Mammary epithelial cell (primary cell): Measurements from ENCODE around the gene EP400.

Experiments used
- EZH2 ChIP-seq: IDR thresholded peaks from 2 replicates; pipeline ENCODE4 v1.6.1; 2012; ENCODE audit warnings: low read length, inconsistent platforms, borderline replicate concordance
- TF ChIP-seq, protein P1 (sequence below), 2 donors: IDR thresholded peaks in 1 of 2; conservative IDR thresholded peaks in 1 of 2; 2 replicates each; pipeline ENCODE4 v1.5.1; 2011 to 2012; ENCODE audit warnings: inconsistent platforms in 2 of 2, low read length in 2 of 2, mild to moderate bottlenecking in 2 of 2, control low read depth in 1 of 2, low read depth in 1 of 2; ENCODE audit not compliant: insufficient read depth in 1 of 2; ENCODE audit errors: extremely low read depth in 1 of 2

DNA sequence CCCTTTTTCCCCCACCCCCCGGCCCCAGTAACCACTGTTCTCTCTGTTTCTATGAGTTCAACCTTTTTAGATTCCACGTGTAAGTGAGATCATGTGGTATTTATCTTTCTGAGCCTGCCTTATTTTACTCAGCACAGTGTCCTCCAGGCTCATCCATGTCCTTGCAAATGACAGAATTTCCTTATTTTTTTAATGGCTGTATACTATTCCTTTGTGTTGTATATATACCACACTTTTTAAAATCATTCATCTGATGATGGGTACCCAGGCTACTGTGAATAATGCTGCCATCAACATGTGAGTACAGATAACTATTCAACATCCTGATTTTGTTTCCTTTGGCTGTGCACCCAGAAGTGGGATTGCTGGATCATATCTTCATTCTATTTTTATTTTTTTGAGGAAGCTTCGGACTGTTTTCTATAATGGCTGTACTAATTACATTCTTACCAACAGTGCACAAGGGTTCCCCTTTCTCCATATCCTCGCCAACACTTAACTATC lies 139.7 kb downstream of the EP400 start:
- TF ChIP-seq, protein P1, sequence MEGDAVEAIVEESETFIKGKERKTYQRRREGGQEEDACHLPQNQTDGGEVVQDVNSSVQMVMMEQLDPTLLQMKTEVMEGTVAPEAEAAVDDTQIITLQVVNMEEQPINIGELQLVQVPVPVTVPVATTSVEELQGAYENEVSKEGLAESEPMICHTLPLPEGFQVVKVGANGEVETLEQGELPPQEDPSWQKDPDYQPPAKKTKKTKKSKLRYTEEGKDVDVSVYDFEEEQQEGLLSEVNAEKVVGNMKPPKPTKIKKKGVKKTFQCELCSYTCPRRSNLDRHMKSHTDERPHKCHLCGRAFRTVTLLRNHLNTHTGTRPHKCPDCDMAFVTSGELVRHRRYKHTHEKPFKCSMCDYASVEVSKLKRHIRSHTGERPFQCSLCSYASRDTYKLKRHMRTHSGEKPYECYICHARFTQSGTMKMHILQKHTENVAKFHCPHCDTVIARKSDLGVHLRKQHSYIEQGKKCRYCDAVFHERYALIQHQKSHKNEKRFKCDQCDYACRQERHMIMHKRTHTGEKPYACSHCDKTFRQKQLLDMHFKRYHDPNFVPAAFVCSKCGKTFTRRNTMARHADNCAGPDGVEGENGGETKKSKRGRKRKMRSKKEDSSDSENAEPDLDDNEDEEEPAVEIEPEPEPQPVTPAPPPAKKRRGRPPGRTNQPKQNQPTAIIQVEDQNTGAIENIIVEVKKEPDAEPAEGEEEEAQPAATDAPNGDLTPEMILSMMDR (conservative IDR thresholded peaks at IDR 0.05 in 1 of 2, IDR thresholded peaks at IDR 0.05 in 1 of 2; ENCODE audit: extremely low read depth in 1 of 2, insufficient read depth in 1 of 2, low read depth in 1 of 2, low read length in 2 of 2) = no peak
- TF ChIP-seq EZH2 = no peak
